OCI-LY7 (cell line): Measurements from ENCODE around the gene CLCF1. TPM values are rescaled to one million over a fixed set of nuclear protein-coding genes. Genes with fewer than 3 reads are reported as not detected.

ENCODE experiments used
- BruUV-seq: library from RNA; stranded (reverse); fragments of 400-500 nt; replicated peaks from 2 replicates; lab custom pipeline; 2021; lab: Mats Ljungman, UMichigan
- CTCF ChIA-PET: fragments of 300-600 bp; sonication (Branson Sonifier 250); formaldehyde crosslinking; loops from one replicate; lab custom pipeline; 2022; ENCODE audit warnings: antibody characterized with exemption; ENCODE audit not compliant: unreplicated experiment; lab: Charles Lee
- POLR2A ChIA-PET: fragments of 300-600 bp; sonication (Branson Sonifier 250); formaldehyde crosslinking; loops from one replicate; lab custom pipeline; 2022; ENCODE audit warnings: antibody characterized with exemption; lab: Charles Lee
- DNase-seq: peaks from one replicate; pipeline ENCODE4 v3.0.0-alpha.2; 2015; ENCODE audit warnings: low spot score
- H2AFZ ChIP-seq: fragments of 200-600 bp; sonication (generic), shearing (Covaris generic); 2 replicates; pipeline ENCODE4 v1.6.1; 2014; ENCODE audit warnings: mild to moderate bottlenecking, antibody characterized with exemption, low read length, moderate library complexity
- H3K27ac ChIP-seq: fragments of 200-600 bp; sonication (generic); 2 replicates; pipeline ENCODE4 v1.5.1; 2014; ENCODE audit warnings: mixed run types, low read depth, mild to moderate bottlenecking, moderate library complexity, low read length, inconsistent platforms; ENCODE audit not compliant: poor library complexity, severe bottlenecking
- H3K36me3 ChIP-seq: fragments of 200-600 bp; sonication (generic); 2 replicates; pipeline ENCODE4 v1.6.1; 2014; ENCODE audit warnings: mild to moderate bottlenecking, antibody characterized with exemption, low read length, moderate library complexity, mixed read lengths; ENCODE audit not compliant: insufficient read depth
- H3K4me1 ChIP-seq: fragments of 200-600 bp; sonication (generic); 2 replicates; pipeline ENCODE4 v1.5.1; 2014; ENCODE audit warnings: mild to moderate bottlenecking, low read length; ENCODE audit not compliant: insufficient read depth, poor library complexity, severe bottlenecking
- H3K4me2 ChIP-seq: fragments of 200-600 bp; sonication (generic); 2 replicates; pipeline ENCODE4 v1.6.1; 2014; ENCODE audit warnings: mild to moderate bottlenecking, low read length
- H3K4me3 ChIP-seq: fragments of 200-600 bp; sonication (generic); 2 replicates; pipeline ENCODE4 v1.5.1; 2014; ENCODE audit warnings: mild to moderate bottlenecking, low read depth, low read length; ENCODE audit not compliant: poor library complexity, severe bottlenecking
- H3K79me2 ChIP-seq: fragments of 200-600 bp; sonication (generic); 2 replicates; pipeline ENCODE4 v1.6.1; 2016; ENCODE audit warnings: low read depth, mild to moderate bottlenecking, low read length, moderate library complexity, mixed read lengths; ENCODE audit not compliant: insufficient read depth
- H3K9me2 ChIP-seq: fragments of 200-600 bp; sonication (generic); 2 replicates; pipeline ENCODE4 v1.6.1; 2016; ENCODE audit warnings: mild to moderate bottlenecking, low read length, mixed read lengths; ENCODE audit not compliant: insufficient read depth
- H3K9me3 ChIP-seq: fragments of 200-600 bp; sonication (generic); 2 replicates; pipeline ENCODE4 v1.6.1; 2014; ENCODE audit warnings: mild to moderate bottlenecking, mixed run types, low read length, mixed read lengths
- H4K20me1 ChIP-seq: fragments of 200-600 bp; sonication (generic); 2 replicates; pipeline ENCODE4 v1.6.1; 2014; ENCODE audit warnings: mild to moderate bottlenecking, antibody characterized with exemption, low read length, moderate library complexity, mixed read lengths; ENCODE audit not compliant: insufficient read depth
- CTCF ChIP-seq: fragments of 200-600 bp; sonication (generic); conservative IDR thresholded peaks from 2 replicates; pipeline ENCODE4 v1.5.1; 2014; ENCODE audit warnings: mild to moderate bottlenecking, antibody characterized with exemption, low read length, moderate library complexity, mixed read lengths
- EZH2phosphoT487 ChIP-seq: fragments of 200-600 bp; sonication (generic); IDR thresholded peaks from 2 replicates; pipeline ENCODE4 v1.6.1; 2018; ENCODE audit warnings: low read depth, borderline replicate concordance, mild to moderate bottlenecking, mixed run types, antibody characterized with exemption, low read length, moderate library complexity, mixed read lengths
- intact Hi-C: fragments of 100-400 bp; cut with micrococcal nuclease; formaldehyde crosslinking; loops from one replicate; pipeline ENCODE4 v1.10.0; 2022; ENCODE audit not compliant: unreplicated experiment
- total RNA-seq, 2 experiments: library from RNA; depleted of rRNA in 1 of 2; stranded (reverse); fragments of >200 nt in 1 of 2; shearing (Covaris generic) in 1 of 2; gene quantifications; 2 replicates each; pipeline ENCODE4 v1.2.3, GENCODE V29; 2014 to 2022

Gene CLCF1
- total RNA-seq, 2 experiments from 2014 or later = 0.34 to 0.35 TPM

- Histone ChIP-seq H3K9me2 (no peaks in the 10 kb centered on the region), H3K4me3 (no peak overlapping the region), H3K27ac (no peak overlapping the region), H3K79me2 (no peaks in the 10 kb centered on the region), H3K4me1 (peaks cover 32% of the 10 kb centered on the region), H4K20me1 (no peaks in the 10 kb centered on the region), H3K4me2 (no peak overlapping the region), H3K9me3 (no peaks in the 10 kb centered on the region), H3K36me3 (no peaks in the 10 kb centered on the region), H2AFZ (no peak overlapping the region)
- ChIA-PET CTCF (no interaction called here), POLR2A (no interaction called here)
- intact Hi-C loops = no loop called here
- DNase-seq = no peak
- TF ChIP-seq CTCF (no peak), EZH2phosphoT487 (no peak)
- no TSS peak for BruUV-seq
Measured at GRCh38 chr11:67367761-67368227, 5.6 kb downstream of the CLCF1 start.

- no peak overlapping the region for H3K4me3 ChIP-seq
- no peak overlapping the region for H3K4me2 ChIP-seq
- intact Hi-C loops = no loop called here
- no peaks in the 10 kb centered on the region for H3K36me3 ChIP-seq
- DNase-seq = no peak
- peaks cover 30% of the 10 kb centered on the region for H3K4me1 ChIP-seq
- no TSS peak for BruUV-seq
- no peaks in the 10 kb centered on the region for H3K79me2 ChIP-seq
- ChIA-PET CTCF (no interaction called here), POLR2A (no interaction called here)
- H2AFZ ChIP-seq = no peak overlapping the region
- TF ChIP-seq CTCF = no peak
- TF ChIP-seq EZH2phosphoT487 = no peak
- no peaks in the 10 kb centered on the region for H3K9me3 ChIP-seq
- H3K27ac ChIP-seq = no peak overlapping the region
- H3K9me2 ChIP-seq = no peaks in the 10 kb centered on the region
- no peaks in the 10 kb centered on the region for H4K20me1 ChIP-seq
Measured at GRCh38 chr11:67366961-67367760, 6.2 kb downstream of the CLCF1 start.

- no peak overlapping the region for H3K27ac ChIP-seq
- no peak overlapping the region for H3K4me2 ChIP-seq
- POLR2A ChIA-PET = no interaction called here
- no peaks in the 10 kb centered on the region for H3K9me3 ChIP-seq
- no peak for TF ChIP-seq CTCF
- no peak for TF ChIP-seq EZH2phosphoT487
- intact Hi-C loops = no loop called here
- CTCF ChIA-PET = no interaction called here
- H3K4me1 ChIP-seq = peaks cover 24% of the 10 kb centered on the region
- H3K36me3 ChIP-seq = no peaks in the 10 kb centered on the region
- H4K20me1 ChIP-seq = no peaks in the 10 kb centered on the region
- BruUV-seq = no TSS peak
- no peak for DNase-seq
- no peak overlapping the region for H2AFZ ChIP-seq
- no peaks in the 10 kb centered on the region for H3K9me2 ChIP-seq
- H3K4me3 ChIP-seq = no peak overlapping the region
- no peaks in the 10 kb centered on the region for H3K79me2 ChIP-seq
Measured at GRCh38 chr11:67366546-67366945, 6.9 kb downstream of the CLCF1 start.
